Measurements from ENCODE around the gene ZBTB7C. TPM values are rescaled to one million over a fixed set of nuclear protein-coding genes. Genes with fewer than 3 reads are reported as not detected.

The ZBTB7C gene
- total and polyA plus RNA-seq, 9 of the 15 experiments (the other 6 are each of a cell fraction or from before 2014, with no cell fraction given): not detected

DNA sequence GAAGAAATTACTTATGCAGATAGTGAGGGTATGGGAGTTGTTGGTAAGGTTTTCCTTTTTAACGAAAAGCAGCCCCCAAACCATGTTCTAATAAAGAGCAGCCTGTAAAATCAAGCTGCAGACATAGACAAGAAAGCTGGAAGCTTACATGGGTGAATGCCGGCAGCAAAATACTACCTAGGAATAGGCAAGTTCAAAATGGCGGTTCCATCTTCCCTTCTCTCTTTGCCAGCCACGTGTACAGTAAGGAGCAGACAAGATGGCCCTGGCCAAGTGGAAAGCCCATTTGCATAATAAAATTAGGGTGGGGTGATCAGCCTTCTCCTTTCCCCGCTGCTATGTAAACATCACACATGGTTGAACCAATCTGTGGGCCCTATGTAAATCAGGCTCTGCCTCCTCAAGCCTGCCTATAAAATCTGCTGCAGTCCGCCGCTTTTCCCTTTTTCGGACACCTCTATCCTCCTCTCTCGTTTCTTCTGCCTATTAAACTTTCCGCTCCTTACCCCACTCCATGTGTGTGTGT is 155.0 kb downstream of the ZBTB7C start:
- FAIRE-seq: no peak

More for the DNA sequence above, 155.0 kb downstream of the ZBTB7C start:
- Histone ChIP-seq H3K27ac (ENCODE audit: extremely low read depth, low read depth, low read length) (no peak overlapping the region), H3K9me3 (replicated peaks; ENCODE audit: control insufficient read depth, insufficient read depth, low read depth, low read length) (no peaks in the 10 kb centered on the region), H2AFZ (ENCODE audit: low read depth, low read length) (peak overlapping the region; percentile 70), H3K4me1 (replicated peaks in 1 of 2; ENCODE audit: control insufficient read depth in 2 of 2, insufficient read depth in 2 of 2, low read length in 2 of 2) (no peaks in the 10 kb centered on the region; a peak in 1 of 5 replicates), H3K36me3 (ENCODE audit: control insufficient read depth, insufficient read depth, low read length) (no peaks in the 10 kb centered on the region), H4K20me1 (replicated peaks; ENCODE audit: control insufficient read depth, insufficient read depth, low read length) (no peaks in the 10 kb centered on the region), H3K27me3 (ENCODE audit: control insufficient read depth in 2 of 2, insufficient read depth in 2 of 2, low read length in 2 of 2) (no peaks in the 10 kb centered on the region), H3K79me2 (ENCODE audit: control insufficient read depth, insufficient read depth, low read length) (no peaks in the 10 kb centered on the region), H3K9ac (ENCODE audit: insufficient read depth in 1 of 2, low read depth in 2 of 2, low read length in 2 of 2) (no peak overlapping the region), H3K9me1 (ENCODE audit: control insufficient read depth, insufficient read depth, low read length) (no peaks in the 10 kb centered on the region), H3K4me2 (ENCODE audit: insufficient read depth, low read length) (no peak overlapping the region), H3K4me3 (no peak overlapping the region)
- CTCF ChIA-PET (ENCODE audit: low intra/inter-chr PET ratio): no interaction called here
- POLR2A ChIA-PET: no interaction called here
- ATAC-seq (peak; percentile 64), DNase-seq (ENCODE audit: extremely low read depth in 1 of 4, low spot score in 3 of 4) (peak in 2 of 4 experiments; percentile 4 to 9)
- in situ Hi-C loops (cut with MboI) (no loop called here), intact Hi-C loops (cut with micrococcal nuclease) (no loop called here)
- TF ChIP-seq, protein P1, sequence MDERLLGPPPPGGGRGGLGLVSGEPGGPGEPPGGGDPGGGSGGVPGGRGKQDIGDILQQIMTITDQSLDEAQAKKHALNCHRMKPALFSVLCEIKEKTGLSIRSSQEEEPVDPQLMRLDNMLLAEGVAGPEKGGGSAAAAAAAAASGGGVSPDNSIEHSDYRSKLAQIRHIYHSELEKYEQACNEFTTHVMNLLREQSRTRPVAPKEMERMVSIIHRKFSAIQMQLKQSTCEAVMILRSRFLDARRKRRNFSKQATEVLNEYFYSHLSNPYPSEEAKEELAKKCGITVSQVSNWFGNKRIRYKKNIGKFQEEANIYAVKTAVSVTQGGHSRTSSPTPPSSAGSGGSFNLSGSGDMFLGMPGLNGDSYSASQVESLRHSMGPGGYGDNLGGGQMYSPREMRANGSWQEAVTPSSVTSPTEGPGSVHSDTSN (CRISPR knock-in tag; IDR thresholded peaks at IDR 0.05; ENCODE audit: low read depth): no peak
- TF ChIP-seq, protein P1 (tag; conservative IDR thresholded peaks at IDR 0.05; ENCODE audit: low read depth): 0 out of 2 replicates have a peak, but pooled peaks have one; percentile 33
- TF ChIP-seq L3MBTL2 (IDR thresholded peaks at IDR 0.05) (peak; percentile 72; the same call in 1 of the 2 replicates), KDM4B (IDR thresholded peaks at IDR 0.05; ENCODE audit: borderline replicate concordance in 2 of 2, low read depth in 1 of 2) (no peak), PTTG1 (tag; IDR thresholded peaks at IDR 0.05; ENCODE audit: low read depth) (no peak), YY1 (IDR thresholded peaks at IDR 0.05; ENCODE audit: borderline replicate concordance in 1 of 3, control insufficient read depth in 1 of 3, extremely low read depth in 1 of 3, insufficient read depth in 3 of 3, insufficient read length in 1 of 3, insufficient replicate concordance in 2 of 3, low read depth in 1 of 3, low read length in 2 of 3) (peak in 1 of 3 experiments; percentile 49)
- TF ChIP-seq, protein P2, sequence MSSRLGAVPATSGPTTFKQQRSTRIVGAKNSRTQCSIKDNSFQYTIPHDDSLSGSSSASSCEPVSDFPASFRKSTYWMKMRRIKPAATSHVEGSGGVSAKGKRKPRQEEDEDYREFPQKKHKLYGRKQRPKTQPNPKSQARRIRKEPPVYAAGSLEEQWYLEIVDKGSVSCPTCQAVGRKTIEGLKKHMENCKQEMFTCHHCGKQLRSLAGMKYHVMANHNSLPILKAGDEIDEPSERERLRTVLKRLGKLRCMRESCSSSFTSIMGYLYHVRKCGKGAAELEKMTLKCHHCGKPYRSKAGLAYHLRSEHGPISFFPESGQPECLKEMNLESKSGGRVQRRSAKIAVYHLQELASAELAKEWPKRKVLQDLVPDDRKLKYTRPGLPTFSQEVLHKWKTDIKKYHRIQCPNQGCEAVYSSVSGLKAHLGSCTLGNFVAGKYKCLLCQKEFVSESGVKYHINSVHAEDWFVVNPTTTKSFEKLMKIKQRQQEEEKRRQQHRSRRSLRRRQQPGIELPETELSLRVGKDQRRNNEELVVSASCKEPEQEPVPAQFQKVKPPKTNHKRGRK (tag; IDR thresholded peaks at IDR 0.05): no peak
- TF ChIP-seq, protein P3, sequence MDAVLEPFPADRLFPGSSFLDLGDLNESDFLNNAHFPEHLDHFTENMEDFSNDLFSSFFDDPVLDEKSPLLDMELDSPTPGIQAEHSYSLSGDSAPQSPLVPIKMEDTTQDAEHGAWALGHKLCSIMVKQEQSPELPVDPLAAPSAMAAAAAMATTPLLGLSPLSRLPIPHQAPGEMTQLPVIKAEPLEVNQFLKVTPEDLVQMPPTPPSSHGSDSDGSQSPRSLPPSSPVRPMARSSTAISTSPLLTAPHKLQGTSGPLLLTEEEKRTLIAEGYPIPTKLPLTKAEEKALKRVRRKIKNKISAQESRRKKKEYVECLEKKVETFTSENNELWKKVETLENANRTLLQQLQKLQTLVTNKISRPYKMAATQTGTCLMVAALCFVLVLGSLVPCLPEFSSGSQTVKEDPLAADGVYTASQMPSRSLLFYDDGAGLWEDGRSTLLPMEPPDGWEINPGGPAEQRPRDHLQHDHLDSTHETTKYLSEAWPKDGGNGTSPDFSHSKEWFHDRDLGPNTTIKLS (IDR thresholded peaks at IDR 0.05; ENCODE audit: borderline replicate concordance, low read depth): peak; percentile 61; the same call in 1 of the 2 replicates
- no TSS peak for BruUV-seq (replicated peaks)
- WGBS (ENCODE audit: insufficient coverage, low coverage, missing lambda C conversion rate): 9% methylated on average over 10 of the region's 10 CpGs

All from K562 (cell line).